AG09309 (cell line): Measurements from ENCODE around the gene FNDC7.
"Not testable (repeated sequence)": the region's sequence is repeated elsewhere in the genome, so short reads cannot be mapped to it uniquely, and the experiment has no call there.

ENCODE experiments used
- DNase-seq: peaks from one replicate; pipeline ENCODE4 v3.0.0-alpha.2; 2010; ENCODE audit warnings: low read depth
- H3K4me3 ChIP-seq: 2 replicates; pipeline ENCODE4 v1.5.1; 2011; ENCODE audit warnings: mild to moderate bottlenecking, low read depth, low read length, moderate library complexity; ENCODE audit not compliant: control insufficient read depth
- TF ChIP-seq, protein P1 (sequence below): IDR thresholded peaks from 2 replicates; pipeline ENCODE4 v1.5.1; 2011; ENCODE audit warnings: mild to moderate bottlenecking, low read depth, low read length, inconsistent platforms; ENCODE audit not compliant: insufficient read depth, control insufficient read depth; ENCODE audit errors: missing control alignments

The FNDC7 gene

DNA sequence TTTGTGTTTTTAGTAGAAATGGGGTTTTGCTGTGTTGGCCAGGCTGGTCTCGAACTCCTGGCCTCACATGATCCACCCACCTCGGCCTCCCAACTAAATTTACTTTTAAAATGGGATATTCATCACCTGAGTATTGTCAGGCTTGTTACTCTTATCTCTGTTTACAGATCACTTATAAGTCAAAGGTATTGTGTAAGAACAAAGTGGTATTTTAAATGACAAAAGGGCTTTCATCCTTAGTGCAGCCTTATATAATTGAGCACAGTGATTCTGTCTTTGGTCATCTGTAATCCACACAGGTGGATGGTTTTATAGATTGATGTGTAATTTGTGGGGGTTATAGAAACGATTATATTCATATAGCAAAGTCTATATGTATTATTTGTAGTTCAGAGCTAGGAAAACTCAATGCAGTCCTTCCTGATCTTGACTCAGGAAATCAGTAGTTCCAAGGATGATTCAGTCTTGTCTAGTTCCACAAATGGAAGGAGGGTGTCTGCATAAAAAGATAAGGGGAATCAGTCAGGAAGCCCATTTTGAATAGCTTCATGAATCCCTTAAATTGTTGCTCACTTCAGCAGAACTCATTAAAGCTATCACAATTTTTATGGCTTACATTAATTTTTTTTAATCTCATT lies 68.3 kb downstream of the FNDC7 start:
- TF ChIP-seq, protein P1, sequence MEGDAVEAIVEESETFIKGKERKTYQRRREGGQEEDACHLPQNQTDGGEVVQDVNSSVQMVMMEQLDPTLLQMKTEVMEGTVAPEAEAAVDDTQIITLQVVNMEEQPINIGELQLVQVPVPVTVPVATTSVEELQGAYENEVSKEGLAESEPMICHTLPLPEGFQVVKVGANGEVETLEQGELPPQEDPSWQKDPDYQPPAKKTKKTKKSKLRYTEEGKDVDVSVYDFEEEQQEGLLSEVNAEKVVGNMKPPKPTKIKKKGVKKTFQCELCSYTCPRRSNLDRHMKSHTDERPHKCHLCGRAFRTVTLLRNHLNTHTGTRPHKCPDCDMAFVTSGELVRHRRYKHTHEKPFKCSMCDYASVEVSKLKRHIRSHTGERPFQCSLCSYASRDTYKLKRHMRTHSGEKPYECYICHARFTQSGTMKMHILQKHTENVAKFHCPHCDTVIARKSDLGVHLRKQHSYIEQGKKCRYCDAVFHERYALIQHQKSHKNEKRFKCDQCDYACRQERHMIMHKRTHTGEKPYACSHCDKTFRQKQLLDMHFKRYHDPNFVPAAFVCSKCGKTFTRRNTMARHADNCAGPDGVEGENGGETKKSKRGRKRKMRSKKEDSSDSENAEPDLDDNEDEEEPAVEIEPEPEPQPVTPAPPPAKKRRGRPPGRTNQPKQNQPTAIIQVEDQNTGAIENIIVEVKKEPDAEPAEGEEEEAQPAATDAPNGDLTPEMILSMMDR, result no peak
- no peak for DNase-seq
- no peak overlapping the region for H3K4me3 ChIP-seq

GRCh38 chr1:108781575-108781944 lies 68.9 kb downstream of the FNDC7 start:
- DNase-seq, result not testable (repeated sequence)

GRCh38 chr1:108785264-108785663 lies 72.6 kb downstream of the FNDC7 start:
- no peak for DNase-seq
- no peak overlapping the region for H3K4me3 ChIP-seq
- TF ChIP-seq, protein P1, result no peak

More at GRCh38 chr1:108781575-108781944, 68.9 kb downstream of the FNDC7 start:
- H3K4me3 ChIP-seq, result not testable (repeated sequence)

DNA sequence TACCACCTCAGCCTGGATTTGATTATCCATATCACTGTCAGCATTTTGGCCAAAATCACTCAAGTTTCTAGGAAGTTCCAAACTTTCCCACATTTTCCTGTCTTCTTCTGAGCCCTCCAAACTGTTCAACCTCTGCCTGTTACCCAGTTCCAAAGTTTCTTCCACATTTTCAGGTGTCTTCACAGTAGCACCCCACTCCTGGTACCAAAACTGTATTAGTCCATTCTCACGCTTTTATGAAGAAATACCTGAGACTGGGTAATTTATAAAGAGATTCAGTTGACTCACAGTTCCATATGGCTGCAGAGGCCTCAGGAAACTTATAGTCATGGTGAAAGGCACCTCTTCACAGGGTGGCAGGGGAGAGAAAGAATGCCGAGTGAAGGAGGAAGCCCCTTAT lies 73.2 kb downstream of the FNDC7 start:
- H3K4me3 ChIP-seq, result no peak overlapping the region
- no peak for DNase-seq
- TF ChIP-seq, protein P1, result no peak

- TF ChIP-seq, protein P1, result no peak
- DNase-seq, result no peak
- no peak overlapping the region for H3K4me3 ChIP-seq
Measured at GRCh38 chr1:108791790-108792189, 79.1 kb downstream of the FNDC7 start.
